Stimulated activated naive CD8-positive, alpha-beta T cell treated with anti-CD3 and anti-CD28 coated beads, Interleukin-15, Interleukin-2, amounts not matched to agents 100 U/mL and 50 U/mL, for 24 hours (primary cell): Measurements from ENCODE around the gene ZNF280B.
"Not testable (repeated sequence)": the region's sequence is repeated elsewhere in the genome, so short reads cannot be mapped to it uniquely, and the experiment has no call there.

Experiments used
- ATAC-seq: fragments of 150-1000 bp; cut with Tn5 transposase; one replicate; pipeline ENCODE4 v1.10.0; 2021
- DNase-seq: peaks from one replicate; pipeline ENCODE4 v3.0.0; 2021

ZNF280B gene

DNA sequence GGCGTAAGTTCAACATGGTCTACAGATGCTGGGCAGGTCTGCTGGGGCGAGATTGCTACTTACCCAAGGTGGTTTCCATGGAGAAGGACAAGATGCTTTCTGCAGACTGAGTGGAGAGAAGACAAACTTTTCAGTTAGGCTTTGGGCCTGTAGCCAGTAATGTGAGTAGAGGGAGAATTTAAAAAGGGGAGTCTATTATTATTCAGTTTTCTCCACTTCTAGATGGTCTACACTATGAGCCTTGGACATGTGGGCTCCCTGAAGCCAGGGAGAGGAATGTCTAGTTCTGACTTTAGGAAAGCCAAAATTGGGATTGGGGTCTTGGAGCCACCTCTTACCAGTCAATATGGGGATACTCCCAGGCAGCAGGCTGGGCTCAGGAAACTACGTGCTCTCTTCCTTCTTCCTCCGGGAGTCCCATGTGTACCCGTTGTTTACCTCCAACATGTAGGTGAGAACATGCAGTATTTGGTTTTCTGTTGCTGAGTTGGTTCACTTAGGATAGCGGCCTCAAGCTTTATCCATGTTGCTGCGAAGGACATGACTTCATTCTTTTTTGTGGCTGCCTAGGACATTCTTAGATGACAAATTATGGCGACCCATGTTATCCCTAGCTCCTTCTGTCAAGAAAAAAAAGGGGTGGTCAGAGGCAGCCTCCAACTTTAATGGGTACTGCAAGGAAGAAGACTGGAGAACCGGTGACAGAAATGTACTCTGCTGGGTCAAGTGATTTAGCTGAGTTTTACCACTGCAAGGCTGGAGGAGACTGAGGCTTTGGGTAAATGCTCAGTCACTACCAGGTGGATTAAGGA, 26.3 kb upstream of the ZNF280B start:
- DNase-seq (no peak), ATAC-seq (no peak)

DNA sequence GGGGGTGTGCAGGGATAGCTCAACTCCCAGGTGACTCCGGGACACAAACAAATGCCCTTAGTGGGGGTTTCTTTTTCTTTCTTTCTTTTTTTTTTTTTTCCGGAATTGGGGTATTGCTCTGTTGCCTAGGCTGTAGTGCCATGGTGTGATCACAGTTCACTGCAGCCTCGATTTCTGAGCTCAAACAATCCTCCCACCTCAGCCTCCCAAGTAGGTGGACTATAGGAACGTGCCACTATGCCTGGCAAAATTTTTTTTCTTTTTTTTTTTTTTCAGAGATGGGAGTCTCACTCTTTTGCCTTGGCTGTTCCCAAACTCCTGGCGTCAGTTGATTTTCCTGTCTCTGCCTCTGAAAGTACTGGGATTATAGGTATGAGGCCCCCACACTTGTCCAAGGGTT, 25.3 kb upstream of the ZNF280B start:
- DNase-seq (no peak), ATAC-seq (no peak)

DNA sequence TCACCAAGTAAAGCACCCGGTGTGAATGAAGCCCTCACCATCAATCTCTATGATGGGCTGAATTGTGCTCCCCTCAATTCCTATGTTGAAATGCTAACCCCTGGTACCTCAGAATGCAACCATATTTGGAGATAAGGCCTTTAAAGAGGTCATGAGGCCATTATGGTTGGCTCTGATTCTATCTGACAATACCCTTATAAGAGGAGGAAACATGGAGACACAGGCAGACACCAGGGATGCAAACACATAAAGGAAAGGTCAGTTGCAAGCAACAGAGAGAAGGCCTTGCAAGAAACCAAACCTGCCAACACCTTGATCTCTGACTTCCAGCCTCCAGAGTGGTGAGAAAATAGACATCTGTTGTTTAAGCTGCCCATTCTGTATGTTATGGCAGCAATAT, 24.9 kb upstream of the ZNF280B start:
- ATAC-seq (no peak), DNase-seq (no peak)

DNA sequence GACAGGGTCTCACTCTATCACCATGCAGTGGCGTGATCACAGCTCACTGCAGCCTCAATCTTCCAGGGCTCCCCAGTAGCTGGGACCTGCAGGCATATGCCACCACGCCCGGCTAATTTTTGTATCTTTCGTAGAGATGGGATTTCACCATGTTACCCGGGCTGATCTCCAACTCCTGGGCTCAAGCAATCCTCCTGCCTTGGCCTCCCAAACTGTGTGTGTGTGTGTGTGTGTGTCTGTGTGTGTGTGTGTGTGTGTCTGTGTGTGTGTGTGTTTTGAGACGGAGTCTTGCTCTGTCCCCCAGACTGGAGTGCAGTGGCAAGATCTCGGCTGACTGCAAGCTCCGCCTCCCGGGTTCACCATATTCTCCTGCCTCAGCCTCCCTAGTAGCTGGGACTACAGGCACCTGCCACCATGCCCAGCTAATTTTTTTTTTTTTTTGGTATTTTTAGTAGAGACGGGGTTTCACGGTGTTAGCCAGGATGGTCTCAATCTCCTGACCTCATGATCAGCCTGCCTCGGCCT, 24.1 kb upstream of the ZNF280B start:
- DNase-seq, ATAC-seq: not testable (repeated sequence)

DNA sequence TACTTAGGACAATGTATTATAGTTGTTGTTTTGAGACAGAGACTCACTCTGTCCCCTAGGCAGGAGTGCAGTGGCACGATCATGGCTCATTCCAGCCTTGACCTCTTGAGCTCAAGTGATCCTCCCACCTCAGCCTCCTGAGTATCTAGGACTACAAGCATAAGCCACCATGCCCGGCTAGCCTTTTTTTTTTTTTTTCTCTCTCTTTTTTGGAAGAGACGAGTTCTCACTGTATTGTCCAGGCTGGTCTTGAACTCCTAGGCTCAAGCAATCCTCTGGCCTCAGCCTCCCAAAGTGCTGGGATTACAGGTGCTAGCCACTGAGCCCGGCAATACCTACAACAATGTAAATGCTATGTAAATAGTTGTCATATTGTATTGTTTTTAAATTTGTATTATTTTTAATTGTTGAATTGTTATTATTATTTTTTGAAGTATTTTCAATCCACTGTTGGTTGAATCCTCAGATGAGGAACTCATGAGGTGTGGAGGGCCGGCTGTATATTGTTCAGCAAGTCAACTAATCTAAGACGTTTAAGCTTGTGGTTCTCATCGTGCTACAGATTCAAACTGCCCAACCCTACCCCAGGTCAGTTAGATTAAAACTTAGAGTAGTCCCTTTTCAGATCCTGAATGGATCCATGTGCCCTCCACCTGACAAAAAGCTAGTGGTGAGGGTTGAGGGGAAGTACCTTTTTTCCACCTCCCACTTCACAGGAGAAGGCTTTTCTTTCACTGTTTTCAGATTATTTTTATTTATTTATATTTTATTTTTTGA, 23.4 kb upstream of the ZNF280B start:
- ATAC-seq (no peak), DNase-seq (no peak)

DNA sequence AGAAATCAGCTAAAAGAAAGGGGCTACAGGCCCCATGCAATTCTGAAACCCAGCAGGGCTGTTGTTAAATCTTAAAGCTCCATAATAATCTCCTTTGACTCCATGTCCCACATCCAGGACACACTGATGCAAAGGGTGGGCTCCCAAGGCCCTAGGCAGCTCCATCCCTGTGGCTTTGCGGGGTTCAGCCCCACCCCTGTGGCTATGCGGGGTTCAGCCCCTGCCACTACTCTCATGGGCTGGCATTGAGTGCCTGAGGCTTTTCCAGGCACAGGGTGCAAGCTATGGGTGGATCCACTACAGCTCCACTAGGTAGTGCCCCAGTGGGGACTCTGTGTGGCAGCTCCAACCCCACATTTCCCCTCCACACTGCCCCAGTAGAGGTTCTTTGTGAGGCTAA, 20.2 kb upstream of the ZNF280B start:
- no peak for DNase-seq
- ATAC-seq = no peak

GRCh38 chr22:22527312-22527711, 18.8 kb upstream of the ZNF280B start:
- DNase-seq (no peak), ATAC-seq (no peak)

DNA sequence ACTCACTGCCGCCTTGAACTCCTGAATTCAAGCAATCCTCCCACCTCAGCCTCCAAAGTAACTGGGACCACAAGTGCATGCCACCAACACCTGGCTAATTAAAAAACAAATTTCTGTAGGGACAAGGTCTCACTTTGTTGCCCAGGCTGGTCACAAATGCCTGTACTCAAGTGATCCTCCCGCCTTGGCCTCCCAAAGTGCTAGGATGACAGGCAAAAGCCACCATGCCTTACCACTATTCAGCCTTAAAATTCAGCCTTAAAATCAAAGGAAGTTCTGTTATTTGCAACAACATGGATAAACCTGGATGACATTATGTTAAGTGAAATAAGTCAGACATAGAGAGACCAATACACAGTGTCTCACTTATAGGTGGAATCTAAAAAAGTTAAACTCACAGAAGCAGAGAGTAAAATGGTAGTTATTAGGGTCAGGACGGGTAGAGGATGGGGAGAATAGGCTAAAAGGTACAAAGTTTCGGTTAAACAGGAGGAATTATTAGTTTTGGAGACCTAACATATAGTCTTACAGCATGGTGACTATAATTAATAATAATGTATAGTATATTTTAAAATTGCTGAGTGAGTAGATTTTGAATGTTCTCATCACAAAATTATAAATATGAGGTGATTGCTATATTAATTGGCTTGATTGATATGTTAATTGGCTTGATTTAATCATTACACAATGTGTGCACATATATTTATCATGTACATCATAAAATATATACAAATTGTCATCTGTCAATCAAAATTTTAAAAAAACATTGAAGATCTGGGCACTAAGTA, 17.8 kb upstream of the ZNF280B start:
- ATAC-seq (no peak), DNase-seq (no peak)

DNA sequence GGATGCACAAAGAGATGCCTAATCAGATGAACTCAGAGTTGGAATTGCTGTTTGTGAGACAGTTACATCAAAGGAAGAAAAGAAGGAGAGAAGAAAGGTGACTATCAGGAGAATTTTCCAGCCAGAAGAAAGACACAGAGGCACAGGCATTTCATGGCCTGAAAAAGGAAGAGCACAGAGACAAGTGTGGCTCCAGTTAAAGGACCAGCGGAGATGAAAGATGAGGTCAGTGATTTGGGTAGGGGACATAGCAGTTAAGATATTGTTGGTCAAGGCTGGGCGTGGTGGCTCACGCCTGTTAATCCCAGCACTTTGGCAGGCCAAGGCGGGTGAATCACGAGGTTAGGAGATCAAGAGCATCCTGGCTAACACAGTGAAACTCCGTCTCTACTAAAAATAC, 15.0 kb upstream of the ZNF280B start:
- ATAC-seq = no peak
- no peak for DNase-seq

DNA sequence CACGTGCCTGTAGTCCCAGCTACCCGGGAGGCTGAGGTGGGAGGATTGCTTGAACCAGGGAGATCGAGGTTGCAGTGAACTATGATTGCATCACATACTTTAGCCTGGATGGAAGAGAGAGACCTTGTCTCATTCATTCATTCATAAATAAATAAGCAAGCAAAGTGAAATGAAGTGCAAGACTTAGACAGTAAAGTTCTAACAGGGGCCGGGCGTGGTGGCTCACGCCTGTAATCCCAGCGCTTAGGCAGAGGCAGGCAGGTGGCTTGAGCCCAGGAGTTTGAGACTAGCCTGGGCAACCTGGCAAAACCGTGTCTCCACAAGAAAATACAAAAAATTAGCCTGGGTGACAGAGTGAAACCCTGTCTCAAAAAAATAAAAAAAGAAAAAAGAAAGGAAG, 13.1 kb upstream of the ZNF280B start:
- ATAC-seq = no peak
- DNase-seq = no peak

GRCh38 chr22:22520667-22521602, 12.4 kb upstream of the ZNF280B start:
- no peak for ATAC-seq
- no peak for DNase-seq

DNA sequence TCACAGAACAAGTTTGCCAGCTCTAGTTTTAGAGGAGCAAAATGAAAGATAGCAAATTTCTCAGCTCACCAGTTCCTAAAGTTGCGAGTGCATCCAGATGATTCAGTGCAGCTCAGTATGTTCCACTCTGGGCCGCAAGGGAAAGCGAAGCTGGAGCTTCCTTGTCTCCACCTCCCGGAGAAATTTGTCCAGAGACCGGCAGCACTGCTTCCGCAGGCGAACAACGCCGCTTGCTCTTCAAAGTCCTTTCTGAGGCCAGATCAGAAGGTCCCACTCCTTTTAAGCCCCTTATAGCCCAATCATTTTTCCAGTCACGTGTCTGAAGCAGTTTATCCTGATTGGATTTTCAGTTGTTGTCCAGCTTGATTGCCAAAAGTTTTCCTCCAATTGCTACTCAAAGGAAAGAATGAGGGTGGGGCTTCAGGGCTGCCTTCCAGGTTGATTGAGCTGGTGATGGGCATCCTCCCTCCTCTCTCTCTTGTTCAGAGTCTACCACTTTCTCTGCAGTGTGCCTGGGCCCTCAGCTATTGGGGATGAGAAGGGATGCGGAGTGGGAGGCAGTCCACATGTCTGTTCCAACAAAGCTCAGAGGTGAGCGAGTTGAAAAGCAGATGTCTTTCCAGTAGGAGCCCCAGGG, 11.6 kb upstream of the ZNF280B start, which contains the start of gene ZNF280A:
Gene ZNF280A (minus strand): TSS at position 251 of the 637 bp plus-strand sequence. CDS start 4,640 bp downstream, outside the sequence.
- DNase-seq (no peak), ATAC-seq (no peak)

DNA sequence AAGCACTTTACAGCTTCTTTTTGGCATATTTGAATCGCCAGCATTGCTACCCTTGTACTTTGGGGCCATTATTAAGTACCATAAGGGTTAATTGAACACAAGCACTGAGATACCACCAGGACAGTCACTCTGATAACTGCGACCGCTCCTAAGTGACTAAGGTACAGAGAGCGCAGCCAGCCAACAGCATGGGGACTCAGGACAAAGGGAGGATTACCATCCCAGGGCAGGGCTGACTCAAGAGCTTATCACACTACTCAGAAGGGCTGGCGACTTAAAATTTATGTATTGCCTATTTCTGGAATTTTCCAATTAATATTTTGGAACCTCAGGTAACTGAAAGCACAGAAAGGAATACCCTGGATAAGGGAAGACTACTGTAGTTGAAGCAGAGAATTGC, 11.0 kb upstream of the ZNF280B start:
- ATAC-seq (no peak), DNase-seq (no peak)

DNA sequence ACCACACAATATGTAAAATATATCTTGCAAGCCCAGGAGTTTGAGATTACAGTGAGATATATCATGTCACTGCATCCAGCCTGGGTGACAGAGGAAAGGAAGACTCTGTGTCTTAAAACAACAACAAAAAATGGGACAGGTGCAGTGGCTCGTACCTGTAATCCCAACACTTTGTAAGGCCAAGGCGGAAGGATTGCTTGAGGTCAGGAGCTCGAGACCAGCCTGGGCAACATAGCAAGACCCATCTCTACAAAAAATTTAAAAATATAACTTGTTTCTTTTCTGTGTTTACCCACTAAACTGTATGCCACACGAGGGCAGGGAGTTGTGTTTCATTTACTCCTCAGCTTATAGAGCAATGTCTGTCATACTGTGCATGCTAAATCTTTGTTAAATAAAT, 8.4 kb upstream of the ZNF280B start:
- DNase-seq = no peak
- no peak for ATAC-seq

GRCh38 chr22:22515890-22516289, 7.3 kb upstream of the ZNF280B start:
- DNase-seq (no peak), ATAC-seq (no peak)

DNA sequence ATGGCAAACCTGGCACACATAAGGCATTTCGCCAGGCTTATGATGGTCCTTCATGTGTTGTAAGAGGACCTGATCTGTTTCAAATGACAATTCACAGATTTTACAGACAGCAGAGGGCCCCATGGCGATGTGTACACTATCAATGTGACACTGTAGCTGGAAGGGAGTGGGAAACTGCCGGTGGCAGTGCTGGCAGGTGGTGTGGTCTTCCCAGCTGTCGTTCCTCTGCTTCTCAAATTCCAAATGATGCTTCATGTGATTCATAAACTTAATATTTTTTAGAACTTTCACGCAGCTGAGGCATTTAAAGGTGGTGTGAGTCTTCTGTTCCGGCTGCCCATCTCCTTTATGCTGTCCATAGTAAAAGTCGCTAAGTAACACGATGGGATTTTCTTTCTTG, 5.9 kb upstream of the ZNF280B start:
- not testable (repeated sequence) for ATAC-seq, DNase-seq

DNA sequence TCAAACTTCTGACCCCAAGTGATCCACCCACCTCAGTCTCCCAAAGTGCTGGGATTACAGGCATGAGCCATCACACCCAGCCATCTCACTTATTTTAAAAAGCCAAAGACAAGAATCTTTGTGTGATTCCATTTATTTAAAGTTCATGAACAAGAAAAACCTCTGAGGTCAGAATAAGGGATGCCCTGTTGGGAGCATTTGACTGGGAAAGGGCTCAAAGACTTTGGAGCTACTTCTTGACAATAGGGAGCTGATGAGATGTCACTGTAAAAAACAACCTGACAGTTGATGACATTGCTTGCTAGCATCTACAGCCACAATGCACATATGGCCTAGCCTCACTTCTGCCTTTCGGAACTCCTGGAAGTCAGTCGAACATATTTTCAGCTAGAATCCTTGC, 5.1 kb upstream of the ZNF280B start:
- no peak for ATAC-seq
- no peak for DNase-seq

DNA sequence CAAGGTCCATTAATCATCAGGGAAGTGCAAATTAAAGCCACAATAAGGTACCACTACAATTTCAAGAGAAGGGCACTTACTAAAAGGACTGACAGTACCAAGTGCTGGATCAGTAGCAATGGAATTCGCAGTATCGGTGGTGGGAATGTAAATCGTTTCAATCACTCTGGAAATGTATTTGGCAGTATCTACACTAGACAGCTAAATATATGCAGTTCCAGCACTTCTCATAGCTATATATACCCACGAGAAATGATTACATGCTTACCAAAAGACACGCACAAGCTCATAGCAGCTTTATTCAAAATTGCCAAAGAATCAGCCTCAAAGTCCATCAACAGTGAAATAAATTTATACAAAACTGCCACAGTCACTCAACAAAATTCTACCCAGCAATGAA, 4.4 kb upstream of the ZNF280B start:
- ATAC-seq (no peak), DNase-seq (no peak)

DNA sequence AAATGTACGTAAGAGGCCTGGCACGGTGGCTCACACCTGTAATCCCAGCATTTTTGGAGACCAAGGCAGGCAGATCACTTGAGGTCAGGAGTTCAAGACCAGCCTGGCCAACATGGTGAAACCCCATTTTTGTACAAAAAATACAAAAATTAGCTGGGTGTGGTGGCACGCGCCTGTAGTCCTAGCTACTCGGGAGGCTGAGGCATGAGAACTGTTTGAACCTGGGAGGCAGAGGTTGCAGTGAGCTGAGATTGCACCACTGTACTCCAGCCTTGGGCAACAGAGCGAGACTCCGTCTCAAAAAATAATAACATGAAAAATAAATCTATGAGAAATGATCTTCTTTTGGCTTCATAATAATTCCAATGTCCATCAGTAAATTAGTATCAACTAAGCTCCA, 2.3 kb upstream of the ZNF280B start:
- DNase-seq, ATAC-seq: not testable (repeated sequence)

- ATAC-seq, DNase-seq: not testable (repeated sequence)
Measured at GRCh38 chr22:22509912-22510311, 1.4 kb upstream of the ZNF280B start.
